ENCODE measurements around the gene KCNIP4.
A peak's percentile ranks its signal among the peaks of the same experiment; 100 is the strongest.

KCNIP4 gene

DNA sequence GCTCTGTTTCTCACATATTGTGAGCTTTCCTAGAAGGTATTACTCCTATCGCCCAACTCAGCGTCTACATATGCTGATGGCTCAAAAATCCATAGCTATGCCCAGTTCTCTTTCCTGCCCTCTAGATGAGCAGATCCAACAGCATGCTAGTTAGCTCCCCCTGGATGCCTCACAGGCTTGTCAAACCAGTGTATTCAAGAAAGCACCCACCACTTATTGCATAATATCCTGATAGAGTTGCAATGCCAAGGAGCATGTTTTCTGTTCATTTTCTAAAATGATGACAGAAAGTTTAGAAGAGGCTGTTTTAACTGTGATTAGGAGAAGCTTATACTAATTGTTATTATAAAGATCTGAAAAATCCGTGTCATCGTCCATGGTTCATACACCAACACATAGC, 1250.2 kb downstream of the KCNIP4 start:
- peak; percentile 10 to 18 for DNase-seq

DNA sequence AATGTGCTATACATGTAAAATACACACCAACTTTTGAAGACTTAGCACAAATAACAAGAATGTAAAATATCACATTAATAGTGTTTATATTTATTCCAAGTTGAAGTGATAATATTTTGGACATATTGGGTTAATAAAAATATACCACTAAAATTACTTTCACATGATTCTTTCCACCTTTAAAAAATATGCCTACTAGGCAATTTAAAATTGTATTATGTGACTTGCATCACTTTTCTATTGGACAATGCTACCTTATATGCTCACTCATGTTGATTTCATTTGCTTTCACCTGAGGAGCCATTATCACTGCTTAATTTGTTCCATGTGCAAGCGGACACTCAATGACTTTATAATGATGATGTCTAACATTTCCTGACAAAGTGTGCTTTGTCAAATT, 1251.8 kb downstream of the KCNIP4 start:
- no peak for DNase-seq

DNA sequence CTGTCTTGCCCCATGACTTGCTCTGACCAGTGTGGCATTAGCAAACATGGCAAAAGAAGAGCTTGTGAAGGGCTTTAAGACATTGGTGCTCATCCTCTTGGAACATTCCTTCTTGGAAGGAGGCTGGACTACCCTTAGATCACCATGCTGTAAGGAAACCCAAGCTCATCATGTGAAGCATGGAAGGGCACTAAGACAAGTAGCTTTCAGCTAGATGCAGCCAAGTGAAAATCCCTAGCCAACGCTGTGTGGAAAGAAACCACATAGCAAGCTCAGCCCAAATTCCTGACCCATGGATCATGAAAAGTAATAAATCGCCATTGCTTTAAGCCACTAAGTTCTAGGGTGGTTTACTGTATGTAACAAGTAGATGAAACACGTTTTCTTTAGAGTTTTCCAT, 1260.7 kb downstream of the KCNIP4 start:
- no peak for DNase-seq

DNA sequence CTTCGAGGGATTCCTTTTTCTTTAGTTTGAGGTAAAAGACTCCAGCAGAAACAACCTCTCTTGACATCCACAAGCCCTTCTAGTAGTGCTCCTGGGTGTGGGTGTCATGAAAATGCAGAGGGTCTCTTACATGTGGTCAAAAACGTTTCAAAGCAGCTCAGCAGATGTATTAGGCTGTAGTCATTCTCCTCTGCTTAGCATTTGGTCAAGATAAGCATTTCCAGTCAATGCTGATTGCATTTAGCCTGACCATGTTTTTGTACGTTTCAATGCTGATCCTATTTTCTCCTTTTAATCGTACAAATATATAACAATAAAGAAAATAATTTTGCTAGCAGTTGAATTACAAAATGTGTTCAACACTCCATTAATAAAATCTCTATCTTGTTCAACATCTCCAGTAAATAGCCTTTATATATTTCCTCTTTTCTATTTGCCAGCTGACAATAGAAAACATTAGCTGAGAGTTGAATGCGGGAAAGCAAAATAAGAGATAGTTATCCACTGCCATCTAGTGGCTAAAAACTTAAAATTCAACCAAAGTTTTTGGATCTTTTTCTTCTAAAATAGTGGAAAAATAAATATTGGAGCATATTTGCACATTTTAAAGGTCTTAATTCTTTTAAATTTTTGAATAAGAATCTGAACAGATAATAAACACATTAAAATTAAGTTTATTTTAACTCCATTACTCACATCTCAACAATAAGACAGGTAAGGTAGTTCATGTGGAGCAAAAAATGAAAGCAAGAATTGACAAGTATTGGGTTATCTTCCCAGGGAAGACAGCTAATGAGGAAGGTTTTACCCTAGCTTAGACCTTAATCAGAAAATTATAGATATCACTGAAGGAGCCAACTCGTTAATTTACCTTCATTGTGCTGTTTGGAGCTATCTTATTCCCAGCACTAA, 1263.5 kb downstream of the KCNIP4 start:
- peak; percentile 28 to 77 for DNase-seq

DNA sequence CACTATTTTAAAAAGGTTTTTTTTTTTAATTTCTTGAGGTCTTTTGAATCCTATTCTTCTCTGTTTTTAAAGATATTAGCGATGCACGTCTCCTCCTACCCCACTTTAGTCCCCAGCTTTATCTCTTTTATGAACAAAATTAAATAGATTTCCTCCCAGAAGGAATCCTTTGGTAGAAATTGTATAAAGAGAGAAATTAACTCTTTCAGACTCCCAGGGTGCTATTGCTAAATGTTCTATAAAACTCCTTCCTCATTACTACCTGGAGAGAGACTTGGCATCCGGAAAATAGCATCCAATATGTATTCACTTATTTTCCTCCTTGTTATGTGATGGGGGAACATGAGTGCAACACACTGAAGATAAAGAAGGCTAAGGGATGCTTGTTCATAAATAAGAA, 1264.8 kb downstream of the KCNIP4 start:
- DNase-seq: no peak

DNA sequence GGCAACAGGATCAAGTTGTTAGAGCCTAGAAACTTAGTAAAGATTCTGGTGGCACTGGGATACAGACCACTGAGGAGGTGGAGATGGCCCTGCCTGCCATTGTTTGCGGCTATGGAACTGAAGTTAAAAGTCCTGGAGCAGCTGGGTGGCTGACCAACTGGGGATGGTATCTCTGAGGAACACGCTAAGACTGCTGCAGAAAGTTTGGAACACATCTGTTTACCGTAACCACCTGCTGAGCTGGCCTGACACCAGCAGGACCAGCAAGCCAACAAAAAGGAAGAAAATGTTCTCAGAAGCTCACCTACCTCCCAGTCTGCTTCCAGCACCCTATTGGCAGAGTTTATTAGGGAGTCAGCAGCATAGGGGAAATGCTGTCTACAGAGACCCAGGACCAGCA, 1265.7 kb downstream of the KCNIP4 start:
- DNase-seq: no peak

DNA sequence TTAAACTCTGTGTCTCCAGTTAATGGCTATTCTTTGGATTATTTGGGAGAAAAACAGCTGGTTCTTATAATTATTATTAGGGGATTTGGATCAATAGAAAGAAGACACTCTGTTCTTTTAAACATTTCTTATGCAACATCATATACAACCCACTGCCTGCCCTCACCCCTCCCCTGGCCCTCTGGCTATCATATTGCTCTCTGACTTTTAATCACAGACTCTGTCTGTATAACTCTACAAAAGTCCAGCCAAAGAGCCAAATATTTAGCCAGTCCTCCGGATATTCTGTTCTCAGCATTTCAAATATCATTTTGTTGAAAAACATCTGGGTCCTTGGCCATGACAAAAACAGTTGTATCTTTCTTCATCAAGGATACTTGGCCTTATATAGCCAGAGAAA, 1267.3 kb downstream of the KCNIP4 start:
- no peak for DNase-seq

DNA sequence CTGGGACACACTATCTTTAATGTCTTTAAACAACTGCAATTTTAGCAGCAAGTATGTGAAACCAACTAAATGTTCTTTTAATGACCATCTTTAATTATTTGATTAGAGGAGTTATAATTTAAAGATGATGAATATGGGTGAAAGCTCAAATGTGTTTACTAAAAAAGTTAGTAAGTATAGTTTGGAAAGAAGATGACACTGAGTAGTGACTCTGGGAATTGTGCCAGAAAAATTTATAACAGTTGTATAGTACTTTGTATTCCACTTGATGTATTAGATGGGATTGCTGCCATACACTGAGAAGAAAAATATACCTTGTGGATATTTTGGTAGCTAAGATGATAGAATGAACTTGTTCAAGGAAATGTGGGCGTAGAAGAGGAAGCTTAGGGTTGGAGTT, 1267.8 kb downstream of the KCNIP4 start:
- DNase-seq: no peak

DNA sequence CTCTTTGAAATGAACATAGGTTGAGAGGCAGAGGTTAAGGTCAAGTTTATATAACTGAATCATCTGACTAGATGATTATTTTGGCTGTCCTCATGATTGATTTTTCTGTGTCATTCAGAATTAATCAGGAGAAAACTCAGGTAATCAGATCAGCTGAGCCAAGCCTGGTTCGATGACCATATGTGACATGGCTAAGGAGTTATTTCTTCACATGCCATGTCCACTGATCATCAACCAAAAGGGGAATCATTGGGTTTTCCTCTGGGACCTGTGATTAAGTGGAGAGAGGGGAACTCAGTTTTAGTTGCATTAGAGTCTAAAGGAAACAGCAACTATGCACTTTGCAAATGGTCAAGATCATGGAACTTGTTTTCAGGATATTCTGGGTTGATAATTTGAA, 1268.6 kb downstream of the KCNIP4 start:
- peak in 1 of 2 donors; percentile 13 for DNase-seq
